Measurements from ENCODE around the gene TINAGL1.
A peak's percentile ranks its signal among the peaks of the same experiment; 100 is the strongest.
"Not testable (repeated sequence)": the region's sequence is repeated elsewhere in the genome, so short reads cannot be mapped to it uniquely, and the experiment has no call there.

Gene TINAGL1

DNA sequence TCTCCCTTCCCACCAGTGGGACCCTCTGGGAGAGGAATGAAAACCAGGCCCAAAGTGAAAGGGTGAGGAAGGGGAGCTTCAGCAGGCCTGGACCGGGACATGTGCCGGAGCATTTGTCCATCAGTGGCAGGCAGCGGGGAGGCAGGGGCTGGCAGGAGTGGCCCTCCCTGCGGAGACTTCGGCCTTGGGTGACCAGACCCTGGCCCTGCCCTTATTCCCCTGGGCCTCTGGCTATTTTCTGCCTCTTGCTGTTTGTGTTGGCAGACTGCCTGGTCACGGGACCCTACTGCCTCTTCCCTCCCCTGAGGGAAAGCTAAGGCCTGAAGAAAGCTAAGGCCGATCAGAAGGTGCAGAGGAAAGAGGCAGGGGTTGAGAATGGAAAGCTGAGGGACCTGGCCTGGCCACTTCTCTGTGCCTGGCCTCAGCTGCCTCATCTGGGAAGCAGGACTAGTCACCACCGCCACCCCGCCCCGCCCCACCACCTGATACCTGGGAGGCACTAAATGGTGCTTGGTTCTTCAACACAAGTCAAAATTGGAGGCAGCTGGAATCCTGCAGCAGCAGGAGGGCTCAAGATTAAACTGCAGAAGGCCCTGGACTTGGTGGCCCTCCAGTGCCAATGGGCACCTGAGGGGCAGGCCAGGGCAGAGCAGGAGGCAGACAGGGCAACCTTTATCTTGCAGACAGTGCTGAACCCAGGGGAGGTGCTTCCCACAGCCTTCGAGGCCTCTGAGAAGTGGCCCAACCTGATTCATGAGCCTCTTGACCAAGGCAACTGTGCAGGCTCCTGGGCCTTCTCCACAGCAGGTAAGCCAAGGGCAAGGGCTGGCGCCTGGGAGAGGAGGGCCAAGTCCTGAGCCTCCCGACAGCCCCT lies 7.9 kb downstream of the TINAGL1 start:
- H3K4me3 ChIP-seq (ENCODE audit: insufficient read depth, low read depth, low read length): no peak overlapping the region
- 92 to 94% methylated on average over 13 of the region's 13 CpGs for WGBS, 2 experiments
- H3K9me3 ChIP-seq (ENCODE audit: control insufficient read depth, low read length): no peaks in the 10 kb centered on the region
- peaks cover 16% of the 10 kb centered on the region for H3K27me3 ChIP-seq (ENCODE audit: control insufficient read depth, insufficient read depth, low read length, poor library complexity, severe bottlenecking)
- H3K27ac ChIP-seq (ENCODE audit: insufficient read depth, low read depth, low read length, poor library complexity, severe bottlenecking): no peak overlapping the region
- no peaks in the 10 kb centered on the region for H3K36me3 ChIP-seq (ENCODE audit: control insufficient read depth, insufficient read depth, low read length)
- H3K4me1 ChIP-seq (ENCODE audit: control insufficient read depth, insufficient read depth, low read length): no peaks in the 10 kb centered on the region

DNA sequence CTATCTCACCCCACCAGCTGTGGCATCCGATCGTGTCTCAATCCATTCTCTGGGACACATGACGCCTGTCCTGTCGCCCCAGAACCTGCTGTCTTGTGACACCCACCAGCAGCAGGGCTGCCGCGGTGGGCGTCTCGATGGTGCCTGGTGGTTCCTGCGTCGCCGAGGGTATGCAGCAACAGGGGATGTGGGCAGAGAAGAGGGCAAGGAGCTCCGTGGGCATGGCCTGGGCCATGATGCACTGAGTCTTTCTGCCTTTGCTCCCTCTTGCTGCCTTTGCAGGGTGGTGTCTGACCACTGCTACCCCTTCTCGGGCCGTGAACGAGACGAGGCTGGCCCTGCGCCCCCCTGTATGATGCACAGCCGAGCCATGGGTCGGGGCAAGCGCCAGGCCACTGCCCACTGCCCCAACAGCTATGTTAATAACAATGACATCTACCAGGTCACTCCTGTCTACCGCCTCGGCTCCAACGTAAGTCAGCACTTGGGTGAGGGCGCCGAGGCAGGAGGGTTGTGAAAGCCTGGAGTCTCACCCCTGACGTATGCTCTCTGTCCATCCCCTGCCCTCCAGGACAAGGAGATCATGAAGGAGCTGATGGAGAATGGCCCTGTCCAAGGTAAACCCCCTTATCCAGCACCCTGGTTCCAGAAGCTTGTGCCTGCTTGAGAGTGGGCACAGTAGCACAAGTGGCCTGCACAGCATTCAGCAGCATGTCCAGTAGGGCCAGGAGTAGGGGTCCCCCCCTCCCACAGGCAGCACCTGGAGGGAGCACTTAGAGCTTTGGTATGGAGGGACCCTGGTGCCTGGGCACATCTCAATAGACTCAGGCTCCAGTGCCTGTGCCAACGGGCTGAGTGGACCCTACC lies 8.8 kb downstream of the TINAGL1 start:
- H3K9me3 ChIP-seq (ENCODE audit: control insufficient read depth, low read length): no peaks in the 10 kb centered on the region
- no peaks in the 10 kb centered on the region for H3K4me1 ChIP-seq (ENCODE audit: control insufficient read depth, insufficient read depth, low read length)
- H3K36me3 ChIP-seq (ENCODE audit: control insufficient read depth, insufficient read depth, low read length): no peaks in the 10 kb centered on the region
- no peak overlapping the region for H3K4me3 ChIP-seq (ENCODE audit: insufficient read depth, low read depth, low read length)
- peaks cover 24% of the 10 kb centered on the region for H3K27me3 ChIP-seq (ENCODE audit: control insufficient read depth, insufficient read depth, low read length, poor library complexity, severe bottlenecking)
- WGBS, 2 experiments: 93 to 94% methylated on average over 27 of the region's 27 CpGs
- no peak overlapping the region for H3K27ac ChIP-seq (ENCODE audit: insufficient read depth, low read depth, low read length, poor library complexity, severe bottlenecking)

DNA sequence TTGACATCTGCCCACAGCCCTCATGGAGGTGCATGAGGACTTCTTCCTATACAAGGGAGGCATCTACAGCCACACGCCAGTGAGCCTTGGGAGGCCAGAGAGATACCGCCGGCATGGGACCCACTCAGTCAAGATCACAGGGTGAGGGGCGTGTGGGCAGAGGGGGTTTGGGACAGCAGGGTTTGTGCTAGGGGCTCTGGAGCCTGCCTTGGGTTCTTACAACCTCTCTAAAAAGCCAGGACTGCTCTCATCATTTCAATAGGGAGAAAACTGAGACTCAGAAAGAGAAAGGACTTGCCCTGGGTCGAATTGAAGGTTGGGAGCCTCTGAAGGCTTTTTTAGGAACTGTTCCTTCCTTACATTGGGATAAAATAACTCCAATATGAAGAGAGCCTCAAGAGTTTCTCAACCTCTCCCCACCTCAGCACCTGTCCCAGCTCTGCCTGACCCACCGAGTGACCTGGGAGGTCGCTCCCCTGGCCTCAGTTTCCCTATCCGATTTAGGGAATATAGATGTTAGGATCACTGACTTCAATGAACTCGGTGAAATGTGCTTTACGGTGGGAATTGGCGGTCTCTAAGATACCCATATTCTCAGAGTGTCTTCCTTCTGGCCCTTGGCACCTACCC lies 9.5 kb downstream of the TINAGL1 start:
- Histone ChIP-seq H3K36me3 (ENCODE audit: control insufficient read depth, insufficient read depth, low read length) (no peaks in the 10 kb centered on the region), H3K27me3 (ENCODE audit: control insufficient read depth, insufficient read depth, low read length, poor library complexity, severe bottlenecking) (peaks cover 29% of the 10 kb centered on the region), H3K4me3 (ENCODE audit: insufficient read depth, low read depth, low read length) (no peak overlapping the region), H3K4me1 (ENCODE audit: control insufficient read depth, insufficient read depth, low read length) (no peaks in the 10 kb centered on the region), H3K9me3 (ENCODE audit: control insufficient read depth, low read length) (no peaks in the 10 kb centered on the region), H3K27ac (ENCODE audit: insufficient read depth, low read depth, low read length, poor library complexity, severe bottlenecking) (no peak overlapping the region)
- 92 to 93% methylated on average over 11 of the region's 11 CpGs for WGBS, 2 experiments

DNA sequence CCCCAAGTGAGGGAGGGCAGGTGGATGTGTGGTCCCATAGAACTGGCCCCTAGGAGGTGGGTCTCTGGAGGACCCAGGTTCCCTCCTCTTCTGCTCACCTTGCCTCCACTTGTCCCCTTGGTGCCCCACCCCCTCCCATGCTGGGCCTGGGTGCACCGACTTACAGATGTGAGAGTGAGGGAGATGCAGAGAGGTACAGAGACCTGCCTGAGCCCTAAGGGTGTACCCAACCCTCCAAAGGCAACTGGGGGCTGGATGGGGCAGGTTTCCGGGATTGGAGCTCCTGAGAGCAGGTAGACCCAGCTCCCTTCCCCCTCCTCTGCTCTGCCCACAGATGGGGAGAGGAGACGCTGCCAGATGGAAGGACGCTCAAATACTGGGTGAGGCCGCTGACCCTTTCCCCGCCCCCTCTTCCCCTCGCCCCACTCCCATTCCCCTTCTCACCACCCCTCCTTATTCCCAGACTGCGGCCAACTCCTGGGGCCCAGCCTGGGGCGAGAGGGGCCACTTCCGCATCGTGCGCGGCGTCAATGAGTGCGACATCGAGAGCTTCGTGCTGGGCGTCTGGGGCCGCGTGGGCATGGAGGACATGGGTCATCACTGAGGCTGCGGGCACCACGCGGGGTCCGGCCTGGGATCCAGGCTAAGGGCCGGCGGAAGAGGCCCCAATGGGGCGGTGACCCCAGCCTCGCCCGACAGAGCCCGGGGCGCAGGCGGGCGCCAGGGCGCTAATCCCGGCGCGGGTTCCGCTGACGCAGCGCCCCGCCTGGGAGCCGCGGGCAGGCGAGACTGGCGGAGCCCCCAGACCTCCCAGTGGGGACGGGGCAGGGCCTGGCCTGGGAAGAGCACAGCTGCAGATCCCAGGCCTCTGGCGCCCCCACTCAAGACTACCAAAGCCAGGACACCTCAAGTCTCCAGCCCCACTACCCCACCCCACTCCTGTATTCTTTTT lies 10.3 kb downstream of the TINAGL1 start:
- H3K27ac ChIP-seq (ENCODE audit: insufficient read depth, low read depth, low read length, poor library complexity, severe bottlenecking): no peak overlapping the region
- H3K4me1 ChIP-seq (ENCODE audit: control insufficient read depth, insufficient read depth, low read length): no peaks in the 10 kb centered on the region
- H3K36me3 ChIP-seq (ENCODE audit: control insufficient read depth, insufficient read depth, low read length): no peaks in the 10 kb centered on the region
- H3K9me3 ChIP-seq (ENCODE audit: control insufficient read depth, low read length): no peaks in the 10 kb centered on the region
- H3K4me3 ChIP-seq (ENCODE audit: insufficient read depth, low read depth, low read length): no peak overlapping the region
- 93% methylated on average over 47 of the region's 47 CpGs for WGBS, 2 experiments
- peaks cover 36% of the 10 kb centered on the region for H3K27me3 ChIP-seq (ENCODE audit: control insufficient read depth, insufficient read depth, low read length, poor library complexity, severe bottlenecking)

DNA sequence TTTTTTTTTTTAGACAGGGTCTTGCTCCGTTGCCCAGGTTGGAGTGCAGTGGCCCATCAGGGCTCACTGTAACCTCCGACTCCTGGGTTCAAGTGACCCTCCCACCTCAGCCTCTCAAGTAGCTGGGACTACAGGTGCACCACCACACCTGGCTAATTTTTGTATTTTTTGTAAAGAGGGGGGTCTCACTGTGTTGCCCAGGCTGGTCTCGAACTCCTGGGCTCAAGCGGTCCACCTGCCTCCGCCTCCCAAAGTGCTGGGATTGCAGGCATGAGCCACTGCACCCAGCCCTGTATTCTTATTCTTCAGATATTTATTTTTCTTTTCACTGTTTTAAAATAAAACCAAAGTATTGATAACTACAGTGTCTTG lies 11.0 kb downstream of the TINAGL1 start:
- WGBS, 2 experiments: 90 to 97% methylated on average over 5 of the region's 5 CpGs
- H3K36me3 ChIP-seq (ENCODE audit: control insufficient read depth, insufficient read depth, low read length); H3K27ac ChIP-seq (ENCODE audit: insufficient read depth, low read depth, low read length, poor library complexity, severe bottlenecking); H3K9me3 ChIP-seq (ENCODE audit: control insufficient read depth, low read length); H3K4me1 ChIP-seq (ENCODE audit: control insufficient read depth, insufficient read depth, low read length); H3K4me3 ChIP-seq (ENCODE audit: insufficient read depth, low read depth, low read length): not testable (repeated sequence)
- peaks cover 38% of the 10 kb centered on the region for H3K27me3 ChIP-seq (ENCODE audit: control insufficient read depth, insufficient read depth, low read length, poor library complexity, severe bottlenecking)

DNA sequence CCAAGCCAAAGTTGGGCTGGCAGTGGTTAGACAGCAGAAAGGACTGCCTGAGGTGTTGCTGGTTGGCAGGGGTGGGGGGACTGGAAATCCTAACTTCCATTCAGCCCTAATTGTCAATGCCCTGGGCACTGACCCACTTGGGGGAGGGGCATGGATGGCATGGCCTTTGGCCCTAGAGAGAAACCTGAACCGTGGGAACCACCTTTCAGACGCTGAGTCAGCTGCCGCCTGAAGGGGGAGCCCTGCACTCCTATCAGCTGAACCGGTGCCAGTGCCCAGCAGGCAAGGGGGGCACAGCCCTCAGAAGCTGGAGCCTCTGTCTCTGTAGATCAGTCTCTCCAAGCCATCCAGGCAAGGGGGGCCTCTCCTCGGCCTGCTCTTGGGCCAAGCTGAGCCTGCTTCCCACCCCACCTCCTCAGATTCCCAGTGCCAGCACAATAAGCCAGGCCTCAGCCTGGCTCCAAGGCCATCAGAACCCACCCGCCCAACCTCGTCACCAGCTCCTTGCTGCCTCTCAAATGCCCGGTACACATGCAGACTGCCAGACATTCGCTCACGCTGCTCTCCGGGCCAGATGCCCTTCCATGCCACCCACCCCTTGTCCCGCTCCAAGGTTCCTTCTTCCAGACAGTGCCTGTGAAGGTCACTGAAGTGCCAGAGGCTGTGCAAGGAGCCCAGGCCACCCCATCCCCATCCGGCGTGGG lies 11.6 kb downstream of the TINAGL1 start:
- H3K27me3 ChIP-seq (ENCODE audit: control insufficient read depth, insufficient read depth, low read length, poor library complexity, severe bottlenecking): peaks cover 38% of the 10 kb centered on the region
- no peak overlapping the region for H3K27ac ChIP-seq (ENCODE audit: insufficient read depth, low read depth, low read length, poor library complexity, severe bottlenecking)
- H3K36me3 ChIP-seq (ENCODE audit: control insufficient read depth, insufficient read depth, low read length): no peaks in the 10 kb centered on the region
- H3K9me3 ChIP-seq (ENCODE audit: control insufficient read depth, low read length): no peaks in the 10 kb centered on the region
- WGBS, 2 experiments: 61 to 64% methylated on average over 14 of the region's 14 CpGs
- no peak overlapping the region for H3K4me3 ChIP-seq (ENCODE audit: insufficient read depth, low read depth, low read length)
- no peaks in the 10 kb centered on the region for H3K4me1 ChIP-seq (ENCODE audit: control insufficient read depth, insufficient read depth, low read length)

DNA sequence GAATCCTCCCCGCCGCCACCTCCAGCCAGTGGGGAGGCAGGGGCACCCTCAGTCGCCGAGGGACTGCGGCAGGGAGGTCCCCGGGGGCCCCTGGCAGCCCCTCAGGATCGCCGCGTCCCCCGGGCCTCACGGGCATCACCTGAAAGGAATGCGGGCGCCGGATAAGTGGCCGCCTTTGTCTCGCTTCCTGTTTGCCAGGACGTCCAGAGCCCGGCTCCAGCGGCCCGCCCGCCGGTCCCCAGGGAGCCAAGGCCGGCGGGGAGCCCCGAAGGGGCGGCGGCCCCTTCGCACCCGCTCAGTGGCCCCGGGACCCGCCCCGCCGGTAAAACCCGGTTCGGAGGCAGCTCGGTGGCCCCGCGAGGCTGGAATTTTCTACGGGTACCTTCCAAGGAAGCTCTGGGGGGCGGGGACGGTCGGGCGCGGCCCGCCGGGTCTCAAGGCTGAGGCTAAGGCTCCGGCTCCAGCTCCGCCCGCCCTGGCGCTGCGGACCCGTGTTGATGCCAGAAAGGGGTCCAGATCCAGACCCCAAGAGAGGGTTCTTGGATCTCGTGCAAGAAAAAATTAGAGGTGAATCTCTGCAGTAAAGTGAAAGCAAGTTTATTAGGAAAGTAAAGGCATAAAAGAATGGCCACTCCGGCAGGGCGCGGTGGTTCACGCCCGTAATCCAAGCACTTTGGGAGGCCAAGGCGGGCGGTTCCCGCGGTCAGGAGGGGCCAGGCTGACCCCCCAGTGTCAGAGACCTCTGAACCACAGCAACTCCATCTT lies 12.6 kb downstream of the TINAGL1 start:
- Histone ChIP-seq H3K9me3 (ENCODE audit: control insufficient read depth, low read length) (no peaks in the 10 kb centered on the region), H3K4me3 (ENCODE audit: insufficient read depth, low read depth, low read length) (peak overlapping the region; percentile 13), H3K36me3 (ENCODE audit: control insufficient read depth, insufficient read depth, low read length) (no peaks in the 10 kb centered on the region), H3K4me1 (ENCODE audit: control insufficient read depth, insufficient read depth, low read length) (no peaks in the 10 kb centered on the region), H3K27me3 (ENCODE audit: control insufficient read depth, insufficient read depth, low read length, poor library complexity, severe bottlenecking) (peaks cover 38% of the 10 kb centered on the region), H3K27ac (ENCODE audit: insufficient read depth, low read depth, low read length, poor library complexity, severe bottlenecking) (no peak overlapping the region)
- 23 to 25% methylated on average over 62 of the region's 62 CpGs for whole genome bisulfite sequencing, 2 experiments

DNA sequence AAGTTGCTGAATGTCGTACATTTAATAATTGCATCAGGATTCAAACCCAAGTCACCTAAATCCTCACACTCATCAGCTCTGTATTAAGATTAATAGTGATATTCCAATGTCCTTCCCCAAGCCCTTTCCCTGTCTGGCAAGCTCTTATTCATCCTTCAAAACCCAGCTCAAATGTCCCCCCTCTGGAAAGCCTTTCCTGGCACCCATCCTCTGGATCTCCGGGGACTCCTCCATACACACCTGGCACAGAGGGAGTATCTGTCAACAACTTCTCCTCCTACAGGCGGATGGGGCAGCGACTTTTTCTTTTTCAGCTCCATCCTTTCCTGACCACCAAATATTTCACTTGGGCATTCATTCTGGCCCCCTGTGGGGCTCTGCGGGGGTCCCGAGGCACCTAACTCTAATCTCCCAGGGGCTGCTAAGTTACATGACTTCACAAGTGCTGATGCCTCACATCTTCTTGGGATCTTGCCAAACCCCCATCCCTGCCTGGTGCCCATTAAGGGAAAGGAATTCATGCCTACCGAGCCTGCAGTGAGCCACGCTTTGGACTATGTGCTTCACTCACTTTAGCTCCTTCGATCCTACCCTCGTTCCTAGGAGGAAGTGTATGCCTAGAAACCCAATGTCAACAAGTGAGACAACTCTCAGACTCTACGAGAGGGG lies 15.2 kb downstream of the TINAGL1 start:
- H3K36me3 ChIP-seq (ENCODE audit: control insufficient read depth, insufficient read depth, low read length): no peaks in the 10 kb centered on the region
- WGBS, 2 experiments: 72 to 76% methylated on average over 11 of the region's 11 CpGs
- H3K9me3 ChIP-seq (ENCODE audit: control insufficient read depth, low read length): no peaks in the 10 kb centered on the region
- H3K27me3 ChIP-seq (ENCODE audit: control insufficient read depth, insufficient read depth, low read length, poor library complexity, severe bottlenecking): peaks cover 38% of the 10 kb centered on the region
- H3K4me1 ChIP-seq (ENCODE audit: control insufficient read depth, insufficient read depth, low read length): no peaks in the 10 kb centered on the region
- no peak overlapping the region for H3K4me3 ChIP-seq (ENCODE audit: insufficient read depth, low read depth, low read length)
- no peak overlapping the region for H3K27ac ChIP-seq (ENCODE audit: insufficient read depth, low read depth, low read length, poor library complexity, severe bottlenecking)

Measured in ectodermal cell (in vitro differentiated cells).